Astrocyte of the cerebellum (primary cell): ENCODE results near the gene HMGXB4.

Source experiments
- DNase-seq: peaks from one replicate; pipeline ENCODE4 v3.0.0-alpha.2; 2011; ENCODE audit warnings: low read depth
- H3K4me3 ChIP-seq: 2 replicates; pipeline ENCODE4 v1.5.1; 2011; ENCODE audit warnings: mild to moderate bottlenecking, low read depth, low read length, moderate library complexity
- in situ Hi-C: cut with HindIII; loops from 2 replicates; pipeline ENCODE4 v1.10.0; 2017; ENCODE audit warnings: low sequenced_read_pairs
- TF ChIP-seq, protein P1 (sequence below): IDR thresholded peaks from 2 replicates; pipeline ENCODE4 v1.5.1; 2012; ENCODE audit warnings: low read length, low read depth, moderate library complexity, mild to moderate bottlenecking; ENCODE audit errors: missing control alignments

Gene HMGXB4

DNA sequence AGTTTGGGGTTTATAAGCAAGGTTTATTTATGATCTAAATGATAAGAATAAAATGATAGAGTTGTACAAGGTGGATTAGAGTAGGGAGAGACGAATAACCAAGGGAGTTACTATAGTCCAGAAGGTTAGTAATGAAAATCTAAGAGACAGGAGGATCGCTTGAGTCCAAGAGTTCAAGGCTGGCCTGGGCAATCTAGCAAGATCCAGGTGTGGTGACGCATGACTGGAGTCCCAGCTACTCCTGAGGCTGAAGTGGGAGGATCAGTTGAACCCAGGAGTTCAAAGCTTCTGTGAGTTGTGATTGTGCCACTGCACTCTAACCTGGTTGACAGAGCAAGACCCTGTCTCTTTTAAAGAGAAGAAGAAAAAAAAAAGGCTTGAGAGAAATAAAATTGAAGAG, 12.3 kb downstream of the HMGXB4 start:
- in situ Hi-C loops = no loop called here

DNA sequence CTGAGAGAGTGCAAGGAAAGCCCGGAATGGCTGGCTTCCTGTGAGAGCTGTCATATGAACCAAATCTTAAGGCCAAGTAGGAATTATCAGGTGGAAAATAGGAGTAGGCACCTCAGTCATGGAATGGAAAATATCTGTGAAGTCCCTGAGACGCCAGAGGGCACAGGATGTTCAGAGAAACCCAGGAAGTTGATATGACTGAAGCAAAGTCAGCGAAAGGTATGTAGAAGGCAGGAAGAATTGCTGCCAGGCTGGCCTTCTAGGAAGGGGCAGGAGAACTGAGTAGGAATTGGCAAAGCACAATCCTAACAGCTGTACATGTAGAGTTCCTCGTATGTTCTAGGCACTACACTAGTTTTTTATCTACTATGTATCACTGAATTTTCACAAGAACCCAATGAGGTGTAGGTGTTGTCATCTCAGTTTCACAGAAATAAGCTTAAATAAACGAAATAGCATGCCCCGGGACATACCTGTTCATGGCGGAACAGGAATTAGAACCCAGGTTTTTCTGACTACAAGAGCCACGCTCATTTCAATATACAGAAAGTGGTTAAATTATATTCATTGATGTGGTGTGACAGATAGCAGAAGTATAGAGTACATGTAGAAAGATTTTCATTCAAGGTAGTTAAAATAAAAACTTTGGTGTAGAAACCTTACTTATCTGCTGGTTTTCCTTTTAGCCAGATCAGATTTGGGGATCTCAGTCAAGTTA, 17.0 kb downstream of the HMGXB4 start:
- no peak overlapping the region for H3K4me3 ChIP-seq
- DNase-seq = no peak

More for the DNA sequence above, 12.3 kb downstream of the HMGXB4 start:
- DNase-seq = no peak
- TF ChIP-seq, protein P1, sequence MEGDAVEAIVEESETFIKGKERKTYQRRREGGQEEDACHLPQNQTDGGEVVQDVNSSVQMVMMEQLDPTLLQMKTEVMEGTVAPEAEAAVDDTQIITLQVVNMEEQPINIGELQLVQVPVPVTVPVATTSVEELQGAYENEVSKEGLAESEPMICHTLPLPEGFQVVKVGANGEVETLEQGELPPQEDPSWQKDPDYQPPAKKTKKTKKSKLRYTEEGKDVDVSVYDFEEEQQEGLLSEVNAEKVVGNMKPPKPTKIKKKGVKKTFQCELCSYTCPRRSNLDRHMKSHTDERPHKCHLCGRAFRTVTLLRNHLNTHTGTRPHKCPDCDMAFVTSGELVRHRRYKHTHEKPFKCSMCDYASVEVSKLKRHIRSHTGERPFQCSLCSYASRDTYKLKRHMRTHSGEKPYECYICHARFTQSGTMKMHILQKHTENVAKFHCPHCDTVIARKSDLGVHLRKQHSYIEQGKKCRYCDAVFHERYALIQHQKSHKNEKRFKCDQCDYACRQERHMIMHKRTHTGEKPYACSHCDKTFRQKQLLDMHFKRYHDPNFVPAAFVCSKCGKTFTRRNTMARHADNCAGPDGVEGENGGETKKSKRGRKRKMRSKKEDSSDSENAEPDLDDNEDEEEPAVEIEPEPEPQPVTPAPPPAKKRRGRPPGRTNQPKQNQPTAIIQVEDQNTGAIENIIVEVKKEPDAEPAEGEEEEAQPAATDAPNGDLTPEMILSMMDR = no peak
- H3K4me3 ChIP-seq = no peak overlapping the region

DNA sequence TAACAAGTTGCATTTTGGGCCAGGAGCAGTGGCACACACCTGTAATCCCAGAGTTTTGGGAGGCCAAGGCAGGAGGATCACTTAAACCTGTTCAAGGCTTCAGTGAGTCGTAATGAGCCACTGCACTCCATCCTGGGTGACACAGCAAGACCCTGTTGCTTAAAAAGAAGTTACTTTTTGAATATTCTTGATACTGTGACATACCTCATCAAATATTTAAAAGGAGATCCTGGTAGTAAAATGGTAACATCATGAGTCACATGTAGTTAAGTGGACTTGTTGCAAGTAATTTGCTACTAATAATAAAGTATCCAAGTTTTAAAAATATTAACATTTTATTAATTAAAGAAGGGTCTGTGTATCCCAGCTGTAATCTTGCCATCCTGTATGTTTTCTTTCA, 18.3 kb downstream of the HMGXB4 start:
- in situ Hi-C loops = no loop called here
- DNase-seq = no peak
- no peak overlapping the region for H3K4me3 ChIP-seq
- TF ChIP-seq, protein P1 = no peak

More for the DNA sequence above, 17.0 kb downstream of the HMGXB4 start:
- in situ Hi-C loops = no loop called here
- TF ChIP-seq, protein P1 = no peak

DNA sequence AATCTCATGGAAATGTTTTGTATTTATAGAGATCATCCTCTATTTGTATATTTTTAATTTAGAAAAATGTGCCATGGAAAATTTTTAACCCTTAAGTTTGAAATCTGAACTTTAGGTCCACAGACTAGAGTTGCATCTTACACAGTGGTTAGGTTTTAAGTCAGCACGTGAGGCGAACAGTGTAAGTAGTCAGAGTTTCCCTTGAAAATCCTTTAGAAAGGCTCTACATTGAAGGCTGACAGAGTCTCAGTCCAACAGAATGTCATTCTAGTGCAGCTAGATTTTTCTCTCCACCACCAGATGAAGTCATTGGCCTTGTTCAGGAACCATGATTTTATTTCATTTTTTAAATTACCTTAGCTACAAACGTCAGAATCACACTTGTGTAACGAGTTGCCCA, 18.7 kb downstream of the HMGXB4 start:
- no peak for DNase-seq
- H3K4me3 ChIP-seq = no peak overlapping the region
- in situ Hi-C loops = no loop called here
- TF ChIP-seq, protein P1 = no peak

DNA sequence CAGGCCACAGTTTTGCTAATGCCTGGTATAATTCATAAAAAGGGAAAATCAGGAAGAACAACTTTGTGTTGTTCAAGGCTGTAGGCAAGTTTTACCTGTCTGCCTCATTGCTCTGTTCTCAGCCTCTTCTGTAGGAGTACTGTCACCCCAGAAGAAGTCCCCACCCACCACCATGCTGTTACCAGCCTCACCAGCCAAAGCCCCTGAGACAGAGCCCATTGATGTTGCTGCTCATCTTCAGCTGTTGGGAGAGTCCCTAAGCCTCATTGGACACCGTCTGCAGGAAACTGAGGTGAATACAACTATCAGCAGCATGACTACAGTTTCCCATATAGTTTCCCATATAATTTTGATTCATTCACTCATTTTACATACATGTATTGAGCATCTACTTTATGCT, 30.8 kb downstream of the HMGXB4 start:
- H3K4me3 ChIP-seq = no peak overlapping the region
- no peak for DNase-seq
- TF ChIP-seq, protein P1 = no peak
- in situ Hi-C loops = no loop called here

DNA sequence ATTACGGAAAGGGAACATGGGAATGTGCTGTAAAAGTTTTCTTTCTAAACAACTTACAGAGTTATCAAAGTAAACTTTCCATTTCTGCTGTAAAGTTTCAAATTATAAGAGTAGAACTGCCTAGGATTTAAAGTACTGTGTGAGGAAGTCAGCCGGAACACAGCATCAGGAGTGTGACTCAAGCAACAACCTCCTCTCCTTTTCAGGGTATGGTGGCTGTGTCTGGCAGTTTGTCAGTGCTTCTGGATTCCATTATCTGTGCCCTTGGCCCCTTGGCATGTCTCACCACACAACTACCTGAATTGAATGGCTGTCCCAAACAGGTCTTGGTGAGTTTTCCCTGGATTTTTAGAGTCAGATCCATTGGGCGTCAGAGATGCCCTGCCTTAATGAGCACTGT, 35.5 kb downstream of the HMGXB4 start:
- DNase-seq = no peak
- TF ChIP-seq, protein P1 = no peak
- no peak overlapping the region for H3K4me3 ChIP-seq
- in situ Hi-C loops = no loop called here
